Middle frontal gyrus (tissue), 1 donor: Measurements from ENCODE around the gene NR2F1-AS1.
"Not testable (repeated sequence)": the region's sequence is repeated elsewhere in the genome, so short reads cannot be mapped to it uniquely, and the experiment has no call there.

Experiments used
- DNase-seq: peaks from one replicate; pipeline ENCODE4 v3.0.0-alpha.2; 2015; ENCODE audit warnings: low spot score; ENCODE audit errors: extremely low spot score

NR2F1-AS1 gene

DNA sequence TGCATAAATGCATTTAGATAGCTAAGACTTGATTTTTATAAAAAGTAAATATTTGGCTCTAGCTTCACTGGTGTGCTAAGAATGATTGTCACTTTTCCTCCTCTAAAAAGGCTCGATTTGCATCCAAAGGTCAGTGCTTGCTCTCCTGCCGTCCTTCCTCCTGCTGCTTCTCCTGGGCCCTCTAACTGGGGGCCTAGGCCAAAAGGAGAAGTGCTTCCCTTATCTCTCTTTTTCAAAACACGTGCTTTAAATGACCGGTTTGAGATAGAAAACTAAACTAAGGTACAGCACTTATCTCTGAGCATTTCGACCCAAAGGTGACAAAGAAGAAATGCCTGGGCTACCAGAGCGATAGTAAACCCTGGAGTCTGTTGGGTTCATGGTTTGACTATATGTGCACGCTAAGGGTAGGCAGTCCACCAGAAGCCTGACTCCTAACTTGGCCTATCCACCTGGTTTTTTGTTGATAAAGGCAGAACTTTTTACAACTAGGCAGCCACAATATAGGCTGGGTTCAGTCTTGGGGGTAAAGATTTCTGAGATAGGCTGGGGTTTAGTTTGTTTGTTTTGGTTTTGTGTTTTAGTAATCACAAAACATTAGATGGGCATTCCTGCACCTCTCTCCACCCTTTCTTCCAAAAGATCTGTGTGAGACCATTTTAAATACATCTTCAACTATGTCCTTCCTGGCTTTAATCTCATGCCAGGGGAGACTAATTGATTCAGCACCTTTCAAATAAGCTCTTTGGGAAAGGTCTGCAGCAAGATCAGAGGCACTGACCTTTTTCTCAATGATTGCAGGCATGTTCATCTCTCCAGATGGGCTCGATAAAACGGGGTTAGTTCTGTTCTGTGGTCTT lies 3.8 kb downstream of the NR2F1-AS1 start:
- DNase-seq = no peak

- no peak for DNase-seq
Measured at GRCh38 chr5:93575461-93576414, 5.3 kb downstream of the NR2F1-AS1 start.

GRCh38 chr5:93574491-93575305 lies 6.3 kb downstream of the NR2F1-AS1 start:
- DNase-seq = no peak

- DNase-seq = no peak
Measured at GRCh38 chr5:93573354-93574351, 7.4 kb downstream of the NR2F1-AS1 start.

DNA sequence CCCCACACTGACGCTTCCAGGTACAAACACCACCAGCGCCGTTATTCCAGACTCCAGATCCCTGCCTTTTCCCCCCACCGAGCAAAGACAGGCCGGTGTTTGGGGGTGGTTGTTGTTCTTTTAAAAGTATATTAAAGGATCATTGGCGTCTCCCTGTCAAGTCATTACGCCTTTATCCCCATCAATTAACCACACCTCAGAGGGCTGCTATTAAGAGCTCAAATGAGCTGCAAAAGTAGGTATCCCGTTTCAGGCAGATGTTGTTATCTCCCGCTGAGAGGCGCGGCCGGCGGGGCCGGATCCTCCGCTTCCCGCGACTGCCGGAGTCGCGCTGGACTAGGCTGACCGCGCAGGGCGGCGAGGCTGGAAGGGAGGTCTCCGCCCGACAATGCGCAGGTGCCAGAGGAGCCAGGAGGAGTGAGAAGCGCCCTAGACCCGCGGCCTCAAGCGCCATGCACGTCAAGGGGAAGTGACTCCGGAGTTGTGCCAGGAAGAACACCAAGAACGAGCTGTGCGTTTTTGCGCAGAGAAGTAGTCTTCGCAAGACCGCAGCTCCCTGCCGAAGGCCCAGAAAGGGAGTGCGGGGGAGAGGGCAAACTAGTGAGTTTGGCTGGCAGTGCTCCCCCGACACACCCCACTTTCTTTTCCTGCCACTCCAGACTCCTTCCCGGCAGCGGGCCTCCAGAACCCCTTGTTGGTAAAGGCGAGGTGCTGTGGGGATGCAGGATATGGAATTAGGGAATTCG lies 8.2 kb downstream of the NR2F1-AS1 start:
- no peak for DNase-seq

- DNase-seq = no peak
Measured at GRCh38 chr5:93572101-93572607, 8.9 kb downstream of the NR2F1-AS1 start.

GRCh38 chr5:93571114-93571949 lies 9.7 kb downstream of the NR2F1-AS1 start:
- no peak for DNase-seq

DNA sequence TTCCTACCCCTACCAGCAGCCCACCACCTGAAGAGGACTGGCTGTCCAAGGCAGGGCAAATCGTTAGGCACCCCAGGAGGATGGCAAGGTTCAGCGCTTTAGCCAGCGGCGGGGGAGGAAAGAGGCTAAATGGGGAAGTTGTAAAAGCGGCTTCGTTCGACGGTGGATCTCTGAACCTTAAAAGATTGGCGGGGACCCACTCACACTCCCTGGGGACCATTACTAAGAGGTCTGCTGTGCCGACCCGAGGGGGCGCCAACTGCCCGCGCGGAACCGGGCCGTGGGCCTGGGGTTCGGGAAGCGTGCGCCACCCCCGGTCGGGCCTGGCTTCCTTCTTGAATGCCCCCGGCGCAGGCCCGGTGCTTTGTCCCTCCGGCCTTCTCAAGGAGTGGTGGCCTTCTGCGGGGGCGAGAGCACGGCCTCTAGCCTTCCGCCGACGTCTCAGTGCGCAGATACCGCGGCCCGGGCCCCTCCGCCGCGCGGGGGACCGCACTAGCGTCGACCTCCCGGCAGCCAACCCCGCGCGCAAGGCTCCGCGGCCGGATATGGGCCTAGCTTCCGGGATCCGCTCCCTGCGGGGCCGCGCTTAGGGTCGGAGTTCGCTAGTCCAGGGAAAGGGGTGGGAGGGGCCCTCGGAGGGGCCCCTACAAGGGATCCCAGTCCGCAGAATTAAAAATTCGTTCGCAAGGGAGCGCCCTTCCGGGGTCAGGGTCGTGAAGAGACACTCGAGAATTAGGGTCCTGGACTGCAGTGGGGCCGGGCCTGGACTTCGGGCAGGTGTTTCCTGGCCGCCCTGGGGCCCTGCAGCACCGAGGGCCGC lies 10.5 kb downstream of the NR2F1-AS1 start:
- DNase-seq = no peak

DNA sequence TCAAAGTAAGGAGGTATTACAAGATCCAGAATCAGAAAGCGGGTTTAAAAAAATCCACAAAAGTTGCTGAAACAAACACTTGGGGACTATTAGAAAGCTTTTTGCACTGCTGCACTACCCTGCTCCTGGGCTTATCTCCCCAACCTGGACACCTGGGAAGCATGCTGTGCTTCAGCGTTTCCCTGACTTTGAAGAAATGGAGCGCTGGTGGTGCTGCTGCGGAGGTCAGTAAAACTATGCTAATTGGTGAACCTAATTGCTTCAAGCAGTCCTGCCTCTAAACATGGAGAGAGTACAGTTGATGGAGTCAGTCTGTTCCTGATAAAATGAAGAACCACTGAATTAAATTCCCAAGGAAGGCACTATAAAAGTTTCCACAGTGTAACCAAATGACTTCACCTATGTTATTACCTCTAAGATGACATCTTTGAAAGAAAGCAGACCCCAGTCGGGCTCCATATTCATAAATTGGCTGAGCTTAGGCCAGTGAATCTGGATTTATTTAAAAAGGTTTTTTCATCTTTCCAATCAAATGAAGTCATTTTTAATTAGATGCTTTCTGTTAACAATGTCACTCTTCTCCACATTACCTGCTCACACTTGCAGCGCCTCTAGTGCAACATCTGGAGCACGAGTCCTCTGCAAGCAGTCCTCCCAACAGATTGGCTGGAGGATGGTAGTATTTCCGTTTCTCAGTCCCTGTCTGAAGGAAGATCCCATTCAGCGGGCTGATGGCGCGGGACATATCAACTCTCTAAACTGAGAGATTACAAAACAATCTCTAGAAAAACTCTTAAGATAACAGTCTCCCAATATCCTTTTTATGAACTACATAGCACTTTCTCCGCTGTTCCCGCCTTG lies 11.5 kb downstream of the NR2F1-AS1 start:
- DNase-seq = no peak

GRCh38 chr5:93567424-93567823 lies 13.6 kb downstream of the NR2F1-AS1 start:
- no peak for DNase-seq

GRCh38 chr5:93566091-93566490 lies 14.9 kb downstream of the NR2F1-AS1 start:
- DNase-seq = no peak

DNA sequence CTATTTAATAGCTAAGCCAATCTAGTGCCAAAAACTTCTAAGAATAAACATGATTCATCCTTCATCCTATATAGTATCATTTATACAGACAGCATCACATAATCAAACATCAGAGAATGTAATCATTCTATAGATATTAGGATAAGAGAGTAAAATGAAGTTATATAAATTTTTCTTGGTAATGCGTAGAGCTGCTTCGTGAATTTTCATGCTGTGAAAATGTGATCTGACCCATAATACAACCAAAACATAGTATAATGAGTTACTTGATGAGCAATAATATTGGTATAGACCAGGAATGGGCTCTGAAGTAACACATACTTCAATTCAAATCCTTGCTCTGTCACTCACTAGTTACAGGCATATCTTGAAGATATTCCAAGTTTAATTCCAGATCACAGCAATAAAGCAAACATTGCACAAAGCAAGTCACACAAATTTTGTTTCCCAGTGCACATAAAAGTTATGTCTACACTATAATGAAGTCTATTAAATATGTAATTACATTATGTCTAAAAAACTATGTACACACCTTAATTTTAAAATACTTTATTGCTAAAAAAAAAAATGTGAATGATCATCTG lies 23.9 kb downstream of the NR2F1-AS1 start:
- no peak for DNase-seq

DNA sequence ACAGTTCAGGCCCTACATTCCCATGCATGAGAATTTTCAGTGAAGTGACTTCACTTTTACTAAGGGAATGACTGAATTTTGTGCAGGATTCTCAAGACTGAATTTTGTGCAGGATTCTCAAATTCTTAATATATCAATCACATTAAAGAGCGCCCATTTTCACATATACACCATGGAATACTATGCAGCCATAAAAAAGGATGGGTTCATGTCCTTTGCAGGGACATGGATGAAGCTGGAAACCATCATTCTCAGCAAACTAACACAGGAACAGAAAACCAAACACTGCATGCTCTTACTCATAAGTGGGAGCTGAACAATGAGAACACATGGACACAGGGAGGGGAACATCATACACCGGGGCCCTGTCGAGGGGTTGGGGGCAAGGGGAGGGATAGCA lies 31.4 kb downstream of the NR2F1-AS1 start:
- DNase-seq = not testable (repeated sequence)

GRCh38 chr5:93545872-93546271 lies 35.1 kb downstream of the NR2F1-AS1 start:
- DNase-seq = no peak

DNA sequence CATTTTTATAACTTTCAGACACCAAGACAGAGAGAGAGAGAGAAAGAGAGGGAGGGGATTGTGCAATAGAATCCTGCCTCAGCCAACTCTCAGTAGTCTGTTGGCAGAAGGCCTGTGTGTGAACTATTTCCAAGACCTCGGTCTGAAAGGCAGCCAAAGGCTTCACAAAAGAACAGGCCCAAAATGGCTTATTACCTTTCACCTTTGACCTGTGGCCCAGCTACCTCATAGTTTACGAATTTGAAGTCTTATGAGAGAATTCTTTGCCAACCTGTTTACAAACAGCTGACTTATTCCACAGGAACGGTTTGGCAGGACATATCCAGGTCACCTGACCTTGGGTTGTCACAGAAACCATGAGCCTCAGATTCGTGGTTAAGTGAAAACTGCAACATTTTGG lies 48.6 kb downstream of the NR2F1-AS1 start:
- no peak for DNase-seq

DNA sequence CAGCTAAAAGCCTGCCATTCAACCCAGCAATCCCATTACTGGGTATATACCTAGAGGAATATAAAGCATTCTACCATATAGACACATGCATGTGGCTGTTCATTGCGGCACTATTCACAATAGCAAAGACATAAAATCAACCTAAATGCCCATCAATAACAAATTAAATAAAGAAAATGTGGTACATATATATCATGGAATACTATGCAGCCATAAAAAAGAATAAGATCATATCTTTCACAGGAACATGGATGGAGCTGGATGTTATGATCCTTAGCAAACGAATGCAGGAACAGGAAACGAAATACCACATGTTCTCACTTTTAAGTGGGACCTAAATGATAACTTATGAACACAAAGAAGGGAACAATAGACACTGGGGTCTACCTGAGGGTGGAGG lies 59.2 kb downstream of the NR2F1-AS1 start:
- DNase-seq = not testable (repeated sequence)
